Sigmoid colon (tissue), 7 donors: Measurements from ENCODE around the gene SHH. TPM values are rescaled to one million over a fixed set of nuclear protein-coding genes. Genes with fewer than 3 reads are reported as not detected.

ENCODE experiments used
- DNase-seq: peaks from one replicate; pipeline ENCODE4 v3.0.0-alpha.2; 2019
- H3K27ac ChIP-seq, 4 donors: fragments of 200-600 bp; sonication (generic); one replicate each; pipeline ENCODE4 v1.5.1; 2016 to 2019; ENCODE audit warnings: mild to moderate bottlenecking in 1 of 4
- H3K27me3 ChIP-seq, 3 donors: fragments of 200-600 bp; sonication (generic); one replicate each; pipeline ENCODE4 v1.5.1; 2019; ENCODE audit warnings: mild to moderate bottlenecking in 1 of 3
- H3K36me3 ChIP-seq, 4 donors: fragments of 200-600 bp; sonication (generic); one replicate each; pipeline ENCODE4 v1.5.1; 2016 to 2019
- H3K4me1 ChIP-seq, 4 donors: fragments of 200-600 bp; sonication (generic); one replicate each; pipeline ENCODE4 v1.5.1; 2017 to 2019
- H3K4me3 ChIP-seq, 4 donors: fragments of 200-600 bp; sonication (generic); one replicate each; pipeline ENCODE4 v1.5.1; 2017 to 2019; ENCODE audit warnings: mild to moderate bottlenecking in 2 of 4, moderate library complexity in 1 of 4
- H3K9me3 ChIP-seq, 4 donors: fragments of 200-600 bp in 3 of 4; sonication (generic) in 3 of 4; one replicate each; pipeline versions ENCODE4 v1.5.1 to v1.6.1; 2013 to 2019
- EP300 ChIP-seq, 4 donors: sonication (generic); formaldehyde crosslinking; IDR thresholded peaks; one replicate each; pipeline ENCODE4 v1.6.1; 2017; ENCODE audit warnings: antibody characterized with exemption in 4 of 4
- POLR2A ChIP-seq, 2 donors: fragments of 450-650 bp; IDR thresholded peaks; one replicate each; pipeline ENCODE4 v1.6.1; 2016; ENCODE audit warnings: antibody characterized with exemption in 2 of 2, mild to moderate bottlenecking in 2 of 2, moderate library complexity in 2 of 2
- POLR2AphosphoS5 ChIP-seq, 4 donors: sonication (generic); formaldehyde crosslinking; IDR thresholded peaks; one replicate each; pipeline ENCODE4 v1.6.1; 2017; ENCODE audit warnings: antibody characterized with exemption in 4 of 4
- WGBS, 2 donors: extraction: QIAGEN DNeasy Blood & Tissue Kit; methylation state at CpG; one replicate each; pipeline ENCODE4 v1.1.7; 2013; 5-methylcytosine and 5-hydroxymethylcytosine counted together
- intact Hi-C: fragments of 100-400 bp; cut with DNase I; formaldehyde crosslinking; loops from one replicate; pipeline ENCODE4 v1.15.1; 2023
- polyA plus RNA-seq, 3 donors: library from polyadenylated mRNA; stranded (reverse); fragments of 200-250 nt; gene quantifications; one replicate each; pipeline ENCODE4 v1.2.3, GENCODE V29; 2013
- total RNA-seq, 4 donors: library from RNA; depleted of rRNA; stranded (reverse); fragments of >200 nt; gene quantifications; one replicate each; pipeline ENCODE4 v1.1.0, GENCODE V29; 2016
- TF ChIP-seq, protein P1 (sequence below), 4 experiments: fragments of 450-650 bp in 3 of 4; fragments of 200-600 bp in 1 of 4; IDR thresholded peaks; one replicate each; pipeline ENCODE4 v1.5.1; 2016 to 2019; ENCODE audit warnings: antibody characterized with exemption in 4 of 4, mild to moderate bottlenecking in 3 of 4, moderate library complexity in 2 of 4
- donor health status: healthy with polysubstance abuse.
- donor health status: Bipolar disorder and iron deficiency.
- donor health status: healthy.

Gene SHH
- total and polyA plus RNA-seq, 7 donors = 0.46 to 1.8 (median 0.60) TPM; not detected in 4

DNA sequence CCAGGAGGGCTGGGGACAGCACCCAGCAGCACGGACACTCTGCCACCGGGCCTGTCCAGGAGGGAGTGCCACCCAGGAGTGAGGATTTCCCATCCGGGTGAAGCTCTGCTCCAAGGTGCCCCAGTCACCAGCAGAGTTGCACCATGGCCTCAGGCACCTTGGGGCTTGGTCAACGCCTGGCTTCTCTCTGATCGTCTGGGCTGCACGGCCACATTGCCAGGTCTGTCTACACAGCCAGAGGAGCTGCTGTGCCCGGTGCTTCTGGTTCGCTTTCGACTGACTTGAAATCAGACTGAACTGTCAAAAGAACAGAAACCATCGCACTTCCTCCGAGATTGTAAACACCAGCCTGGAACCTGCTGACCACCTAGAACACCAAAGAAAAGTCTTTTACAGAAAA, 12.0 kb downstream of the SHH start:
- H3K4me3 ChIP-seq = no peak overlapping the region
- intact Hi-C loops = loop anchor here (10.0 kb wide), 1 partner anchor 674 kb away; no protein-coding TSS in a partner anchor
- DNase-seq = no peak
- H3K4me1 ChIP-seq = peaks cover 0 to 37% (median 28%) of the 10 kb centered on the region in 4 donors
- H3K27ac ChIP-seq = no peak overlapping the region
- 87 to 92% methylated on average over 11 of the region's 11 CpGs for WGBS, 2 donors
- H3K27me3 ChIP-seq = peaks cover 35 to 93% (median 72%) of the 10 kb centered on the region in 3 donors
- H3K9me3 ChIP-seq = no peaks in the 10 kb centered on the region
- H3K36me3 ChIP-seq = no peaks in the 10 kb centered on the region
- no peak for TF ChIP-seq POLR2A (IDR thresholded peaks at IDR 0.05)
- no peak for TF ChIP-seq EP300 (IDR thresholded peaks at IDR 0.05)
- TF ChIP-seq, protein P1, sequence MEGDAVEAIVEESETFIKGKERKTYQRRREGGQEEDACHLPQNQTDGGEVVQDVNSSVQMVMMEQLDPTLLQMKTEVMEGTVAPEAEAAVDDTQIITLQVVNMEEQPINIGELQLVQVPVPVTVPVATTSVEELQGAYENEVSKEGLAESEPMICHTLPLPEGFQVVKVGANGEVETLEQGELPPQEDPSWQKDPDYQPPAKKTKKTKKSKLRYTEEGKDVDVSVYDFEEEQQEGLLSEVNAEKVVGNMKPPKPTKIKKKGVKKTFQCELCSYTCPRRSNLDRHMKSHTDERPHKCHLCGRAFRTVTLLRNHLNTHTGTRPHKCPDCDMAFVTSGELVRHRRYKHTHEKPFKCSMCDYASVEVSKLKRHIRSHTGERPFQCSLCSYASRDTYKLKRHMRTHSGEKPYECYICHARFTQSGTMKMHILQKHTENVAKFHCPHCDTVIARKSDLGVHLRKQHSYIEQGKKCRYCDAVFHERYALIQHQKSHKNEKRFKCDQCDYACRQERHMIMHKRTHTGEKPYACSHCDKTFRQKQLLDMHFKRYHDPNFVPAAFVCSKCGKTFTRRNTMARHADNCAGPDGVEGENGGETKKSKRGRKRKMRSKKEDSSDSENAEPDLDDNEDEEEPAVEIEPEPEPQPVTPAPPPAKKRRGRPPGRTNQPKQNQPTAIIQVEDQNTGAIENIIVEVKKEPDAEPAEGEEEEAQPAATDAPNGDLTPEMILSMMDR (IDR thresholded peaks at IDR 0.05) = no peak
- TF ChIP-seq POLR2AphosphoS5 (IDR thresholded peaks at IDR 0.05) = no peak

DNA sequence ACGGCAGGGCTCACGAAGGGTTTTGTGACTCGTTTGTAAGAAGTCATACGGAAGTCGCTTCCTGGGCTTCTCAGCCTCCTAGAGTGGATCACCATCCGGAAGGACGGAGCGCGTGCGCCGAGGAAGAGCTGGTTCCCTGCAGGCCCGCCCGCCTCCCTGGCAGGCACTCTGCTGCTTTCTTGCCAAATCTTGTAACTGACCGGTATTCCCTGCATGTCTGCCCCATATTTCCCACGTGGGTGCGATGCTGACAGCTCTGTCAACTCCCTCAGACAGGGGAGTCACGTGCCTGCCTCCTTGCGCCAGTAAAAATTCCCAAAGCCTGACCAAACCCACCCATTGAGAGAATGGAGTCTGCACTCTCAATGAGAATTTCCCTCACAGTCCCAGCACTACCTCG, 12.7 kb downstream of the SHH start:
- no peak for DNase-seq
- WGBS, 2 donors = 60 to 79% methylated on average over 19 of the region's 19 CpGs
- Histone ChIP-seq H3K4me1 (peaks cover 0 to 29% (median 20%) of the 10 kb centered on the region in 4 donors), H3K36me3 (no peaks in the 10 kb centered on the region), H3K27me3 (peaks cover 32 to 88% (median 64%) of the 10 kb centered on the region in 3 donors), H3K27ac (no peak overlapping the region), H3K4me3 (no peak overlapping the region), H3K9me3 (no peaks in the 10 kb centered on the region)
- TF ChIP-seq, protein P1 (IDR thresholded peaks at IDR 0.05) = no peak
- TF ChIP-seq POLR2A (IDR thresholded peaks at IDR 0.05) (no peak), POLR2AphosphoS5 (IDR thresholded peaks at IDR 0.05) (no peak), EP300 (IDR thresholded peaks at IDR 0.05) (no peak)
- intact Hi-C loops = no loop called here

DNA sequence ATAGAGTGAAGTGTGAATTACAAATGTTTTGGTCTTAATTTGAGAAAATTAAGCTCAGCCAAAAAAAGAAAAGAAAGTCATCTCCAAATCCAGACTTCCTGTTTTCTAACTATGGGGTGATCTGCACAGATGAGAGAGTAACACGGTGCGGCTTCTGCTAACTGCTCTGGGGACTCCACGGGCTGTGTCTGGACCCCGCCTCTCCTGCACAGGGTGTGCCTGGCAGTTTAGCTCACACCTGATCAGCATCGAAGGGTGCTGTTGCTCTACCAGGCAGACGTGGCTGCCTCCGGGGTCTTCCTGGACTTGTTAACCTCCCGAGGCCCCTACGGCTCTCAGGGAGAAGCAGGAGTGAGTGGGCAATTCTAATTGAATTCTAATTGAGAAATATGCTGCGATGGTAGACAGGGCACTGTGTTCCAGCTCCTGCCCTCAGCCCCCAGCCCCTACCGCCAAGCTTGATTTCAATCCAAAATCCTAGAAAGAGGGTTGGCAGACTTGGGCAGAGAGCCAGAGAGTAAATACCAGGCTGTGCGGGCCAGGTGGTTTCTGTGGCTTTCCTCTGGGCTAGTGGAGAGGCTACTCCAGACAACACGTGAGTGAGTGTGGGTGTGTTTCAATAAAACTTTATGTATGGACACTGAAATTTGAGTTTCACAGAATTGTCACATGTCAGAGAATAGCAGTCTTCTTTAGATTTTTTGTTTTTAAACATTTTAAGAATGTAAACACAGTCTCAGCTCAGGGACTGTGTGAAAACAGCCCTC, 13.4 kb downstream of the SHH start:
- TF ChIP-seq POLR2A (IDR thresholded peaks at IDR 0.05) (no peak), EP300 (IDR thresholded peaks at IDR 0.05) (no peak)
- TF ChIP-seq, protein P1 (IDR thresholded peaks at IDR 0.05) = no peak
- Histone ChIP-seq H3K4me1 (peaks cover 0 to 22% (median 14%) of the 10 kb centered on the region in 4 donors), H3K4me3 (no peak overlapping the region), H3K9me3 (no peaks in the 10 kb centered on the region), H3K27me3 (peaks cover 32 to 82% (median 58%) of the 10 kb centered on the region in 3 donors), H3K27ac (no peak overlapping the region), H3K36me3 (no peaks in the 10 kb centered on the region)
- WGBS, 2 donors = 40 to 42% methylated on average over 13 of the region's 13 CpGs
- DNase-seq = no peak
- intact Hi-C loops = no loop called here

DNA sequence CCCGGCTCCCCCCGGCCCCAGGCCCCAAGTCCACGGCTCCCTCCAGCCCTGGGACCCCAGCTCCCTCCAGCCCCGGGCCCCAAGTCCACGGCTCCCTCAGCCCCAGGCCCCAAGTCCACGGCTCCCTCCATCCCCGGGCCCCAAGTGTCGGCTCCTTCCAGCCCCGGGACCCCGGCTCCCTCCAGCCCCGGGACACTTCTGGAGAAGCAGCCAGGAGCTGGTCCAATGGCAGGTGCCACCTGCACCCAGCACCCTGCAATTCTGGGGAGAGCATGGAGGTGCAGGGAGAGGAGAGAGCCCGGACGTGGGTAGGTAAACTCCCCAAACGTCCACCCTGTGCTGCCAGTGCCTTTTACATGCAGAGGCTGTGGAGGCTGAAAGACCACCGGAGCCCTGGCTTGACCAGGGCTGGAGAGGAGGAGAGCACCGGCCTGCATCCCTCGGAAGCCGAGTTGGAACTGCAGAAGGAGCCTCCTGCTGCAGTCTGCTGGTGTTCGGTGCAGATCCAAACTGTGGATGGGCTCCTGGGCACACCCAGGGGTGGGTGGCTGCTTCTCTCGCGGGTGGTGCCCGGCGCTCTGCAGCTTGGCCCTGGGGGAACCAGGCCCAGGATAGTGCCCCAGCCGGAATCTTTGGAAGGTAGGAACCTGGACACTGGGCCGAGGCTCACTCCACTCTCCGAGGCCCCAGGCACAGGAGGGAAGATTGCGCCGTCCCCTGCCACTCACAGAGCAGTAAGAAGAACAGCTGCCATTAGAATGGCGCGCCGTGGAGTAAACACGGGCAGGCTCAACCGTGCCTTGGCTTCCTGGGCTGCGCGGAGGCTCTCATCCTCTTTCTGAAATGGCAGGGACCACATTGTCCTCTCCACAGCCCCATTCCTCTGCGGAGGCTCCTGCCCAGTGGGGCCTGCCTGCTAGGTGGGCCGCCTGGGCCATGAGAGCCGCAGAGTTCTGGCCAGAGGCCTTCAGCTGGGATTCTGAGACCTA, 14.7 kb downstream of the SHH start:
- H3K27ac ChIP-seq = no peak overlapping the region
- no peak for TF ChIP-seq POLR2AphosphoS5 (IDR thresholded peaks at IDR 0.05)
- TF ChIP-seq, protein P1 (IDR thresholded peaks at IDR 0.05) = peak in 1 of 4 experiments; percentile 30
- TF ChIP-seq EP300 (IDR thresholded peaks at IDR 0.05) = no peak
- no peaks in the 10 kb centered on the region for H3K9me3 ChIP-seq
- peaks cover 0 to 9% (median 4%) of the 10 kb centered on the region in 4 donors for H3K4me1 ChIP-seq
- WGBS, 2 donors = 69 to 70% methylated on average over 38 of the region's 38 CpGs
- no peak for DNase-seq
- H3K4me3 ChIP-seq = peak overlapping the region in 1 of 4 donors; percentile 3
- no peaks in the 10 kb centered on the region for H3K36me3 ChIP-seq
- intact Hi-C loops = no loop called here
- H3K27me3 ChIP-seq = peaks cover 20 to 69% (median 45%) of the 10 kb centered on the region in 3 donors
